C4-2B (cell line): ENCODE measurements around the gene LDB3.

ENCODE experiments used
- CTCF ChIP-seq: fragments of 450-650 bp; conservative IDR thresholded peaks from 2 replicates; pipeline ENCODE4 v1.5.1; 2017; ENCODE audit warnings: mild to moderate bottlenecking
- ZFX ChIP-seq: fragments of 450-650 bp; IDR thresholded peaks from 2 replicates; pipeline ENCODE4 v1.6.1; 2017

- TF ChIP-seq CTCF (no peak), ZFX (no peak)
Measured at GRCh38 chr10:86678999-86679792, 10.9 kb downstream of the LDB3 start.
